K562 (cell line): ENCODE data around the gene B3GALT4. TPM values are rescaled to one million over a fixed set of nuclear protein-coding genes. Genes with fewer than 3 reads are reported as not detected.

ENCODE experiments used
- RERE ChIP-seq: sonication (generic); formaldehyde crosslinking; IDR thresholded peaks from 2 replicates; pipeline ENCODE4 v1.8.0; 2023; ENCODE audit warnings: missing genetic modification reagents, mild to moderate bottlenecking, borderline replicate concordance
- ZNF23 ChIP-seq: fragments of 250-450 bp; sonication (Bioruptor Pico); IDR thresholded peaks from 2 replicates; pipeline ENCODE4 v1.4.0; 2020; ENCODE audit warnings: mild to moderate bottlenecking
- ZNF232 ChIP-seq: sonication (generic); formaldehyde crosslinking; IDR thresholded peaks from 2 replicates; pipeline ENCODE4 v1.8.0; 2022; ENCODE audit warnings: mild to moderate bottlenecking, missing genetic modification reagents
- ZNF280A ChIP-seq: fragments of 450-650 bp; IDR thresholded peaks from 2 replicates; pipeline ENCODE4 v1.6.1; 2018; ENCODE audit warnings: mild to moderate bottlenecking, low read depth; ENCODE audit not compliant: partially characterized antibody
- polyA plus RNA-seq, 8 experiments: library from polyadenylated mRNA; depleted of rRNA in 4 of 8; stranded (reverse) in 5 of 8; unstranded in 3 of 8; fragments of >200 nt; fragmentation: Nextera tagmentation in 2 of 8; fragmentation: Illumina TruSeq in 1 of 8; extraction: Ambion mirVana in 2 of 8; extraction: Trizol in 1 of 8; gene quantifications; 2 replicates each; pipeline versions ENCODE4 v1.2.1 to v1.2.3, GENCODE V29; 2011 to 2014; ENCODE audit warnings: inconsistent platforms in 1 of 8, missing spikeins in 1 of 8
- total RNA-seq, 7 experiments: library from RNA; depleted of rRNA in 6 of 7; stranded (reverse); fragments of >200 nt in 6 of 7; fragmentation: Illumina TruSeq in 2 of 7; extraction: Trizol in 2 of 7; gene quantifications; 2 replicates each; pipeline versions ENCODE4 v1.2.1 to v1.2.3, GENCODE V29; 2011 to 2021; ENCODE audit warnings: low replicate concordance in 1 of 7

The B3GALT4 gene
- total and polyA plus RNA-seq, 9 of the 15 experiments (the other 6 are each of a cell fraction or from before 2014, with no cell fraction given) = 0.11 to 1.3 (median 0.53) TPM; not detected in 1

GRCh38 chr6:33235221-33235634 is 41.7 kb upstream of the B3GALT4 start (continued):
- TF ChIP-seq RERE (CRISPR knock-in tag) (no peak), ZNF280A (no peak), ZNF232 (no peak), ZNF23 (CRISPR knock-in tag) (no peak)
